ENCODE data around the gene ACP2. TPM values are rescaled to one million over a fixed set of nuclear protein-coding genes. Genes with fewer than 3 reads are reported as not detected.

ACP2 gene
- total and polyA plus RNA-seq, 9 of the 15 experiments (the other 6 are each of a cell fraction or from before 2014, with no cell fraction given) = 1.9 to 20.0 (median 11.6) TPM

DNA sequence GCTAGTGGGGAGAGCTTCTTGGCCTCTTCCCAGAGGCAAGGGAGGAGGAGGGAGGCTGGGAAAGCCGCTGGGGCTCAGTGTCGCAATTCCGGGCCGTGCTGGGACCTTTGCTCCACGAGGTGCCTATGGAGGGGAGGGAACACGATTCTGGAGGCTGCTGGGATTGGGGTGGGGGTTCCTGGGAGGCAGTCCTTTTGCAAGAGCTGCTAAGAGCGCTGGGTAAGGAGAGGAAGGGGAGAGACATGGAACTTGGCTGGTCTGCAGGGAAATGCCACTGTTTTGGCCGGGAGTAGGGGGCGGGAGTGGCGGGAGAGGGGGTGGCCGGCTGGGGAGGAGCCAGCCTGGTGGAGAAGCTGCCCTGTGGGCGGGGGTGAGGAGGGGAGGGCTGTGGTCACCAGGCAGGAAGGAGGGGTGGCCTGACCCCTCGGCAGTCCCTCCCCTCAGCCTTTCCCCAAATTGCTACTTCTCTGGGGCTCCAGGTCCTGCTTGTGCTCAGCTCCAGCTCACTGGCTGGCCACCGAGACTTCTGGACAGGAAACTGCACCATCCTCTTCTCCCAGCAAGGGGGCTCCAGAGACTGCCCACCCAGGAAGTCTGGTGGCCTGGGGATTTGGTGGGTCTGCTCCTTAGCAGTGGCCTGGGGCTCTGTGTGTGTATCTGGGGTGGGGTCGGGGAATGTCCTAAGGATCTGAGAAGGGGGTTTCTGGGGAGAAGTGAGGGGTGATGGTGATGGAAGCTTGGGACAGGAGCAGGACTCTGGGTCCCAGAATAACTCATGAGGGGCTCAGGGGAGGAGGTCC lies 9.1 kb upstream of the ACP2 start, which contains the start of gene NR1H3 (continued):
- TF ChIP-seq, protein P1, sequence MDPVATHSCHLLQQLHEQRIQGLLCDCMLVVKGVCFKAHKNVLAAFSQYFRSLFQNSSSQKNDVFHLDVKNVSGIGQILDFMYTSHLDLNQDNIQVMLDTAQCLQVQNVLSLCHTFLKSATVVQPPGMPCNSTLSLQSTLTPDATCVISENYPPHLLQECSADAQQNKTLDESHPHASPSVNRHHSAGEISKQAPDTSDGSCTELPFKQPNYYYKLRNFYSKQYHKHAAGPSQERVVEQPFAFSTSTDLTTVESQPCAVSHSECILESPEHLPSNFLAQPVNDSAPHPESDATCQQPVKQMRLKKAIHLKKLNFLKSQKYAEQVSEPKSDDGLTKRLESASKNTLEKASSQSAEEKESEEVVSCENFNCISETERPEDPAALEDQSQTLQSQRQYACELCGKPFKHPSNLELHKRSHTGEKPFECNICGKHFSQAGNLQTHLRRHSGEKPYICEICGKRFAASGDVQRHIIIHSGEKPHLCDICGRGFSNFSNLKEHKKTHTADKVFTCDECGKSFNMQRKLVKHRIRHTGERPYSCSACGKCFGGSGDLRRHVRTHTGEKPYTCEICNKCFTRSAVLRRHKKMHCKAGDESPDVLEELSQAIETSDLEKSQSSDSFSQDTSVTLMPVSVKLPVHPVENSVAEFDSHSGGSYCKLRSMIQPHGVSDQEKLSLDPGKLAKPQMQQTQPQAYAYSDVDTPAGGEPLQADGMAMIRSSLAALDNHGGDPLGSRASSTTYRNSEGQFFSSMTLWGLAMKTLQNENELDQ (CRISPR knock-in tag; IDR thresholded peaks at IDR 0.05; ENCODE audit: borderline replicate concordance) = no peak
- TF ChIP-seq HLTF (IDR thresholded peaks at IDR 0.05) (no peak), STAT5A (IDR thresholded peaks at IDR 0.05; ENCODE audit: borderline replicate concordance, low read length) (no peak), CCAR2 (IDR thresholded peaks at IDR 0.05; ENCODE audit: low read depth, low read length) (no peak), ZBTB7A (IDR thresholded peaks at IDR 0.05; ENCODE audit: borderline replicate concordance, control insufficient read depth, low read depth, low read length) (peak; percentile 67), TCF7L2 (IDR thresholded peaks at IDR 0.05; ENCODE audit: low read depth, low read length) (no peak), ARID1B (IDR thresholded peaks at IDR 0.05) (no peak), NFXL1 (CRISPR knock-in tag; IDR thresholded peaks at IDR 0.05) (no peak), ETV5 (CRISPR knock-in tag; IDR thresholded peaks at IDR 0.05; ENCODE audit: low read depth) (no peak)
- TF ChIP-seq, protein P2, sequence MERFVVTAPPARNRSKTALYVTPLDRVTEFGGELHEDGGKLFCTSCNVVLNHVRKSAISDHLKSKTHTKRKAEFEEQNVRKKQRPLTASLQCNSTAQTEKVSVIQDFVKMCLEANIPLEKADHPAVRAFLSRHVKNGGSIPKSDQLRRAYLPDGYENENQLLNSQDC (CRISPR knock-in tag; IDR thresholded peaks at IDR 0.05) = no peak
- TF ChIP-seq, protein P3, sequence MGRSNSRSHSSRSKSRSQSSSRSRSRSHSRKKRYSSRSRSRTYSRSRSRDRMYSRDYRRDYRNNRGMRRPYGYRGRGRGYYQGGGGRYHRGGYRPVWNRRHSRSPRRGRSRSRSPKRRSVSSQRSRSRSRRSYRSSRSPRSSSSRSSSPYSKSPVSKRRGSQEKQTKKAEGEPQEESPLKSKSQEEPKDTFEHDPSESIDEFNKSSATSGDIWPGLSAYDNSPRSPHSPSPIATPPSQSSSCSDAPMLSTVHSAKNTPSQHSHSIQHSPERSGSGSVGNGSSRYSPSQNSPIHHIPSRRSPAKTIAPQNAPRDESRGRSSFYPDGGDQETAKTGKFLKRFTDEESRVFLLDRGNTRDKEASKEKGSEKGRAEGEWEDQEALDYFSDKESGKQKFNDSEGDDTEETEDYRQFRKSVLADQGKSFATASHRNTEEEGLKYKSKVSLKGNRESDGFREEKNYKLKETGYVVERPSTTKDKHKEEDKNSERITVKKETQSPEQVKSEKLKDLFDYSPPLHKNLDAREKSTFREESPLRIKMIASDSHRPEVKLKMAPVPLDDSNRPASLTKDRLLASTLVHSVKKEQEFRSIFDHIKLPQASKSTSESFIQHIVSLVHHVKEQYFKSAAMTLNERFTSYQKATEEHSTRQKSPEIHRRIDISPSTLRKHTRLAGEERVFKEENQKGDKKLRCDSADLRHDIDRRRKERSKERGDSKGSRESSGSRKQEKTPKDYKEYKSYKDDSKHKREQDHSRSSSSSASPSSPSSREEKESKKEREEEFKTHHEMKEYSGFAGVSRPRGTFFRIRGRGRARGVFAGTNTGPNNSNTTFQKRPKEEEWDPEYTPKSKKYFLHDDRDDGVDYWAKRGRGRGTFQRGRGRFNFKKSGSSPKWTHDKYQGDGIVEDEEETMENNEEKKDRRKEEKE (IDR thresholded peaks at IDR 0.05; ENCODE audit: borderline replicate concordance in 1 of 2, control insufficient read depth in 1 of 2, low read depth in 2 of 2, low read length in 1 of 2) = no peak
- TF ChIP-seq, protein P4, sequence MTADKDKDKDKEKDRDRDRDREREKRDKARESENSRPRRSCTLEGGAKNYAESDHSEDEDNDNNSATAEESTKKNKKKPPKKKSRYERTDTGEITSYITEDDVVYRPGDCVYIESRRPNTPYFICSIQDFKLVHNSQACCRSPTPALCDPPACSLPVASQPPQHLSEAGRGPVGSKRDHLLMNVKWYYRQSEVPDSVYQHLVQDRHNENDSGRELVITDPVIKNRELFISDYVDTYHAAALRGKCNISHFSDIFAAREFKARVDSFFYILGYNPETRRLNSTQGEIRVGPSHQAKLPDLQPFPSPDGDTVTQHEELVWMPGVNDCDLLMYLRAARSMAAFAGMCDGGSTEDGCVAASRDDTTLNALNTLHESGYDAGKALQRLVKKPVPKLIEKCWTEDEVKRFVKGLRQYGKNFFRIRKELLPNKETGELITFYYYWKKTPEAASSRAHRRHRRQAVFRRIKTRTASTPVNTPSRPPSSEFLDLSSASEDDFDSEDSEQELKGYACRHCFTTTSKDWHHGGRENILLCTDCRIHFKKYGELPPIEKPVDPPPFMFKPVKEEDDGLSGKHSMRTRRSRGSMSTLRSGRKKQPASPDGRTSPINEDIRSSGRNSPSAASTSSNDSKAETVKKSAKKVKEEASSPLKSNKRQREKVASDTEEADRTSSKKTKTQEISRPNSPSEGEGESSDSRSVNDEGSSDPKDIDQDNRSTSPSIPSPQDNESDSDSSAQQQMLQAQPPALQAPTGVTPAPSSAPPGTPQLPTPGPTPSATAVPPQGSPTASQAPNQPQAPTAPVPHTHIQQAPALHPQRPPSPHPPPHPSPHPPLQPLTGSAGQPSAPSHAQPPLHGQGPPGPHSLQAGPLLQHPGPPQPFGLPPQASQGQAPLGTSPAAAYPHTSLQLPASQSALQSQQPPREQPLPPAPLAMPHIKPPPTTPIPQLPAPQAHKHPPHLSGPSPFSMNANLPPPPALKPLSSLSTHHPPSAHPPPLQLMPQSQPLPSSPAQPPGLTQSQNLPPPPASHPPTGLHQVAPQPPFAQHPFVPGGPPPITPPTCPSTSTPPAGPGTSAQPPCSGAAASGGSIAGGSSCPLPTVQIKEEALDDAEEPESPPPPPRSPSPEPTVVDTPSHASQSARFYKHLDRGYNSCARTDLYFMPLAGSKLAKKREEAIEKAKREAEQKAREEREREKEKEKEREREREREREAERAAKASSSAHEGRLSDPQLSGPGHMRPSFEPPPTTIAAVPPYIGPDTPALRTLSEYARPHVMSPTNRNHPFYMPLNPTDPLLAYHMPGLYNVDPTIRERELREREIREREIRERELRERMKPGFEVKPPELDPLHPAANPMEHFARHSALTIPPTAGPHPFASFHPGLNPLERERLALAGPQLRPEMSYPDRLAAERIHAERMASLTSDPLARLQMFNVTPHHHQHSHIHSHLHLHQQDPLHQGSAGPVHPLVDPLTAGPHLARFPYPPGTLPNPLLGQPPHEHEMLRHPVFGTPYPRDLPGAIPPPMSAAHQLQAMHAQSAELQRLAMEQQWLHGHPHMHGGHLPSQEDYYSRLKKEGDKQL (CRISPR knock-in tag; IDR thresholded peaks at IDR 0.05; ENCODE audit: borderline replicate concordance) = no peak
- TF ChIP-seq, protein P5, sequence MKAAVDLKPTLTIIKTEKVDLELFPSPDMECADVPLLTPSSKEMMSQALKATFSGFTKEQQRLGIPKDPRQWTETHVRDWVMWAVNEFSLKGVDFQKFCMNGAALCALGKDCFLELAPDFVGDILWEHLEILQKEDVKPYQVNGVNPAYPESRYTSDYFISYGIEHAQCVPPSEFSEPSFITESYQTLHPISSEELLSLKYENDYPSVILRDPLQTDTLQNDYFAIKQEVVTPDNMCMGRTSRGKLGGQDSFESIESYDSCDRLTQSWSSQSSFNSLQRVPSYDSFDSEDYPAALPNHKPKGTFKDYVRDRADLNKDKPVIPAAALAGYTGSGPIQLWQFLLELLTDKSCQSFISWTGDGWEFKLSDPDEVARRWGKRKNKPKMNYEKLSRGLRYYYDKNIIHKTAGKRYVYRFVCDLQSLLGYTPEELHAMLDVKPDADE (conservative IDR thresholded peaks at IDR 0.05; ENCODE audit: control insufficient read depth, low read depth, low read length) = no peak

Measured in K562 (cell line).